ENCODE measurements around the gene JPH3.

Gene JPH3

GRCh38 chr16:87740441-87740840 is 138.1 kb downstream of the JPH3 start:
- TF ChIP-seq CTCF (IDR thresholded peaks at IDR 0.05) = no peak
- Histone ChIP-seq H3K27ac (no peak overlapping the region), H3K4me3 (no peak overlapping the region)
- no peak for DNase-seq (ENCODE audit: low spot score)

DNA sequence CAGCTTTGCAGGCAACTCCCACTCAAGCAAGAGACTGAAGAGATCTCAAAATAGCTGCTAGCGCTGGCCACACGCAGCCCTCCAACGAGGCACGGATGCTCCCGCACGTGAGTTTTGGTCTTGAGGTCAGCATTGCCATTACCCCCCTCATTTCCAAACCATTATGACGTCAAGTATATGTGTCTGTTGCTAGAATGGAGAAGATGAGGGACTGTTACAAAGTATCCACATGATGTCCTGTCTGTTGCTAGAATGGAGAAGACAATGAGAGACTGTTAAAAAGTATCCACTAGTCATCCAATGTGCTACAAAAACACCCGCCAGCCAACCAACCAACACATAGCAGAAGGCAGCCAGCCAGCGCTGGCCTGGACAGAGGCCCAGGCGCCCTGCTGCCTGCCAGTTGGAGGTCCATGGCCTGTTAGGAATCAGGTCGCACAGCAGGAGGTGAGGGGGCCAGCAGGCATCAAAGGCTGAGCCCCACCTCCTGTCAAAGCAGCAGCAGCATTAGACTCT is 138.7 kb downstream of the JPH3 start:
- DNase-seq (ENCODE audit: low spot score) = no peak
- H3K4me3 ChIP-seq = no peak overlapping the region
- TF ChIP-seq CTCF (IDR thresholded peaks at IDR 0.05) = no peak
- no peak overlapping the region for H3K27ac ChIP-seq

- DNase-seq (ENCODE audit: low spot score) = no peak
- no peak overlapping the region for H3K27ac ChIP-seq
- H3K4me3 ChIP-seq = no peak overlapping the region
- no peak for TF ChIP-seq CTCF (IDR thresholded peaks at IDR 0.05)
These were observed 139.6 kb downstream of the JPH3 start for GRCh38 chr16:87741700-87742415.

GRCh38 chr16:87742781-87743490 is 140.6 kb downstream of the JPH3 start:
- DNase-seq (ENCODE audit: low spot score) = no peak
- Histone ChIP-seq H3K27ac (no peak overlapping the region), H3K4me3 (no peak overlapping the region)
- no peak for TF ChIP-seq CTCF (IDR thresholded peaks at IDR 0.05)

DNA sequence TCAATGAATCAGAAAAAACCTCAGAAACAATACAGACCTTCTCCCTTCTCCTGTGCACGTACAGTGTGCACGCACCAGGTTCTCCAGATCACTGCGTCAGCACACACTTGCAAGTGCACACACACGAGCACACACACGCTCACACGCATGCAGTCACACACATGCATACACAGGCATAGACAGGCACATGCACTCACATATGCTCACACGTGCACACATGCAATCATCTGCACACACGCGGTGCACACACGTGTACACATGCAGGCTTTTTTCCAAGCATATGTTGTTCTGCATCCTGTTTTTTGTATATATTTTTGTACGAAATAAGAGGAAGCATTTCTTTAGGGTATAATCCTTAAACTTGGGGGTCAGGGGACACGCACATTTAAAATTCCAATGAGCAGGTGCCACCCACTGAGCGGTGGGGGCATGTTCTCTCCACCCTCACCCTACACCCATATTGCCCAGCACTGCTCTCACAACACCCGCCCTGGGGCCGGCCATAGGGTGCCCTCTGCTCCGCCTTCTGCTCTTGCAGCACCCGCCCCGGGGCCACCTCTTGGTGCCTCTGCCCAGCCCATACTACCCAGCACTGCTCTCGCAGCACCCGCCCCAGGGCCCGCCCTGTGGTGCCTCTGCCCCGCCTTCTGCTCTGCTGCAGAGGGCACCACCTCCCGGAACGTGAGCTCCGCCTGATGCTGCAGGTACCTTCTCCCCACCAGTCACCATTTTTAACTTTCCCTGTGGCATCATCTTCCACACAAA is 142.6 kb downstream of the JPH3 start:
- Histone ChIP-seq H3K27ac (no peak overlapping the region), H3K4me3 (no peak overlapping the region)

GRCh38 chr16:87746178-87746577 is 143.9 kb downstream of the JPH3 start:
- no peak for TF ChIP-seq CTCF (IDR thresholded peaks at IDR 0.05)
- no peak for DNase-seq (ENCODE audit: low spot score)
- Histone ChIP-seq H3K4me3 (no peak overlapping the region), H3K27ac (no peak overlapping the region)

More for the DNA sequence above, 142.6 kb downstream of the JPH3 start:
- no peak for DNase-seq (ENCODE audit: low spot score)
- no peak for TF ChIP-seq CTCF (IDR thresholded peaks at IDR 0.05)

Data from coronary artery (tissue), 2 donors.